Stimulated activated CD4-positive, alpha-beta T cell treated with anti-CD3 and anti-CD28 coated beads, TNF-alpha, amount 100 ng/mL, for 1 hour (primary cell): Measurements from ENCODE around the gene CST7.

Experiments
- DNase-seq, 3 donors: peaks; one replicate each; pipeline ENCODE4 v3.0.0-alpha.2; 2020; ENCODE audit warnings: low read depth in 3 of 3, low spot score in 1 of 3

CST7 gene

DNA sequence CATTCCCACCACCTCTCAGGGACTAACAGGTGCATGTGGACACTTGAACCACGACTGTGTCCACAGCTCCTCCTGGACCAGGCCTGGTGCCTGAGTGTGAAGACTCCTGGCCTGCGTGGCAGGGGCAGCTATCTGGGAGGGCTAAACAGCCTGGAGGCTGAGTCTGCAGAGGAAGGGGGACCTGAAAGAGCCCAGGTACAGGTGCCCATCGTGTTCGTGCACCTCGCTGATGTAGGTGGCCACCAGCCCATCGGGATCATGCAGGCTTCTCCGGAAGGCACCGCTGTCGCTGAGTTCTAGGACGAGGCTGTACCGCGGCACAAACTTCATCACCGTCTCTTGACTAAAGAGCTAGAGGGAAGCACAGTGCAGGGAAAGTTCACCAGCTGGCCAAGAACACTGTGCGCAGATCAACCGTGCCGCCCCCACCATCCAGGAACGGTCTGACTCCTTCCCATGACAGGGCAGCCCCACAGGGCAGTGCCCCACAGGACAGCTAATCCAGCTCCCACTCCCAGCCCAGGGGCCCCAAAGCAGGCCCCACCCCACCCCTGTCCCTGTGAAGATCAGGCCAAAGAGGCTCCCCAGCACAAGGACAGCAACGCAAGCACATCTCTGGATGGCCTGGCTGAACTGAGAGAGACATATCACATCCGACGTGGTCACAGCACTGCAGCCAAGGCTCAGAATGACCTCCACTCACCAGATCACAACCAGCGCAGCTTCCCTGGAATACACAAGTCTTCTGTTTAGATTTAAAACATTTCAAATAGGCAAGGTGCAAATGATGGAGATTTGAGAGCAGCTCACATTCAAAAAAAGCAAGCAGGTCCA is 14.8 kb downstream of the CST7 start:
- DNase-seq = no peak

DNA sequence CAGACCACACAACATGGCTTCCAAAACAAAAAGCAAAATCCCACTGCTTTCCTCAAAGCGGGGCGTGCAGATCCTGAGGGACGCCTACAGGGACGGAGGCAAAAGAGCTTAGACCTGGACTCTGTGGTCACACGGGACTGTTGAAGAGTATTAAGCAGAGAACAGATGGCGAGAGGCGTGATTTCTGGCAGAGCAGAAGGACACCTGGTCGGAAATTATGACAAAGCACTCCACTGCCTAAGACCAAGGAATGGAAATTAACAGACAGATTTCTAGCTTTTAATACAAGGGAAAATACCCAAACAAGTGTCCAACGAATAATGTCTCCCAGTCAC is 15.4 kb downstream of the CST7 start:
- DNase-seq = no peak

DNA sequence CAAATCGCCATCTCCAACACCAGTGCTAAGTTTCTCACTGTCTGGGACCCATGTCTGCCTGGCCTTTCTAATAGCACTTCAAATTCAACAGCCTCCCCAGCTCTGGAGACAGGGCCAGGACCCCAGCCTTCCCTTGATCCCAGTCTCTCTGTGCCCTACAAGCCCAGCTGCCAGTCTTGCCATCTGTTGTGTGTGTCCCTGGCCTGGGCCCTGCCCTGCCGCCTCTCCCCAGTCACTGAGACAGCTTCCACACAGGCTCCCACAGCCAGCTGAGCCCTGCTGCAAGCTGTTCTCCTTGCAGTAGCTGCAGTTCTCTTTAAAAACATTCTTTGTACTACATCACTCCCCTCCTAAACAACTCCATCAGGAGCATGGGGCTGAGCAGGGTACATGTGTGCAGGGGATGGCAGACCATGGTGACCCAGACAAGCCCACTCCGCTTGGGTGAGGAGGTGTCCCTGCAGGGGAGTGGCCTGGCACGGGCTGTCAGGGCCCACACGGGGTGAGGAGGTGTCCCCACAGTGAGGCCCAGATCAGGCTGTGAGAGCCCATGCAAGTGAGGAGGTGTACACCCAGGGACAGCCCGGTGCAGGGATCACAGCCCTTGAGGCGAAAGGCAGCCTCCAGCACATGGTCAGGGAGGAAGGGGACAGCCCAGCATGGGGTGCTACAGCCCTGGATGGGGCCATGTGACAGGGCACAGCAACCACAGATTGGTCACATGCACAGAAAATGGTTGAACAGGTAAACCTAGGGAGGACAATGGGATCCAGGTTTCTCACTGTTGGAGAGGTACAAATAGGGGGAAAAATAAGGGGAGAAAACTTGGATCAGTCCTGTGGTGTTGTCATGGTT is 16.2 kb downstream of the CST7 start:
- no peak for DNase-seq

DNA sequence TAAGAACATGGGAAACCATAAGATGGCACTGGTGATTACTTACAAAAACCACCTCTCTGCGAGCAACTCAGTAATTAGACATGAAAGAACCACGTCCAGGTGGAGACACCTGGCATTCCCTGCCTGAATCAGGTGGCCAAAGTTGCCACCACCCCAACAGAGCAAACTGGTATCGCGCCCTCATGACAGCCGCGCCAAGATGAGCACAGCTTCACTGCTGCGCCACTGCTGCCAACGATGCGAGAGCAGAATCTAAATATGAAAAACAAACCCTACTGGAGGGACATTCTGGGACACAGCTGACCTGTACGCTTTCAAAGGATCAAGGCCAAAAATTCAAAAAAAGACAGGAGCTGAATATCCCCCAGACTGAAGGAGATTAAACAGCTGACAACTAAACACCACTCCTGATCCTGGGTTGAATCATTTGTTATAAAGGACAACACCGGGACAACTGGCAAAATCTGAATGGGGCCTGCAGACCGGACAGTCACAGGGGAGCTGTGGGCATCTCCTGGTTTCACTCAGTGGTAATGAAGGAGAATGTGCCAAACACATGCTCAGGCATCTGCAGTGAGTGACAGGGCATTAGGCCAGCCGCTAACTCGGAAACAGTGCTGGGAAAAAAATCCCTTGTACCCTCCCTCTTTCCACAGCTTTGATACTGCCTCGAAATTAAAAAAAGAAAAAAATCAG is 17.4 kb downstream of the CST7 start:
- DNase-seq = no peak

DNA sequence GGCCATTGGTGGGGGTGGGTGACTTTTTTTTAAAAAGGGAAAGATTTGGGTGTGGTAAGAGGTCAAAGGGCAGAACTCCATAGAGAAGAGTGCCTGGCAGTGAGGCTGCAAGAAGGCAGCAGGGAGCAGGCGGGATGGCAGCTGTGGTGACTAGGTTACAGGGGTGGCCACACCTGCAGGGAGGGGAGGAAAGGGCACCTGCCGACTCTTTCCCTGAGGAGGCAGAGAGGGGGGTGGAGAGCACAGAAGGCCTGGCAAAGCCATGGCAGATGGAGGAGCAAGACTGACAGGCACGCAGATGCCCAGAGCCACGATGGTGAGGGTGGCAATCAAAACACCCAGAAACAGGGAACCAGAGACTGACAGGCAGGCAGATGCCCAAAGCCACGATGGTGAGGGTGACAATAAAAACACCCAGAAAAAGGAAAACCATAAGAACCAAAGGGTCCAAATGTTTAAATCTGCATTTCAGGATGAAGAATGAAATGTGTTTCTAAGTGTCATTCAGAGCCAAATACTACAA is 19.3 kb downstream of the CST7 start:
- DNase-seq = no peak

DNA sequence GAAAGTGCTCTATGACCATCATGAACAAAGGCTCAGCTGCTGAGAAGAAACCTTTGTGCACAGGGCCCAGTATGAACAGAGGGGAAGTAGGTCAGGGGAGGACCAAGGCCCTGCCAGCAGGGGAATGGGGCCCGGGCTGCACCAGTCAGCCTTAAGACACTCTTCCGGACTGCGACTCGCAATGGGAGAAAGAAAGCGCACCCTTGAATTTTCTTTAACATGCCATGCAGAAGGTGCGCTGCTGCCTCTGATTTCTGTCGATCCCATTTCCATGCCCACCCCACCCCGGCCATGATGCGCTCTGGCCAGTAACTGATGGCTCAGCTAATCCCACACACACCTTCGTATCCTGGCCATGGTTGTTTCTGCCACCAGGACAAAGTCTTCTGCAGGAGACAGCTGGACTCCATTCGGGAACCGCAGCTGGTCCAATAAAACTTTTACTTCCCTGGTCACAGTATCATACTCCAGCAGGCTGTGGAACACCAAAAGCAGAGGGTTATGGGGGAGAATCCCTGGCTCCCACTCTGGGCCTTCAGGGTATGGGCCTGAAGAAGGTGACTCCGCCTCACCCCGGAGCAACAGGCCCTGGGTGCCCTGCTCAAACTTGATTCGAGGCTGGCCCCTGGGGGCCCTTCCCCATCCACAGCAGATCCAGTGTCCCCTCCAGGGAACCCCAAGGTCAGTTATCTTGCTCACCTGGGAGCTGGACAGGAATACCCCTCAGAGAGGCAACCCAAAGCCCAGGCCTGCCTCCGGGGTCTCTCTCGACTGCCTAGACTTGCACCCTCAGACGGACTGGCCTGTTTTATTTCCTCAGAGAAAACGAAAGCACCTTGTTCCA is 20.3 kb downstream of the CST7 start:
- DNase-seq = no peak

DNA sequence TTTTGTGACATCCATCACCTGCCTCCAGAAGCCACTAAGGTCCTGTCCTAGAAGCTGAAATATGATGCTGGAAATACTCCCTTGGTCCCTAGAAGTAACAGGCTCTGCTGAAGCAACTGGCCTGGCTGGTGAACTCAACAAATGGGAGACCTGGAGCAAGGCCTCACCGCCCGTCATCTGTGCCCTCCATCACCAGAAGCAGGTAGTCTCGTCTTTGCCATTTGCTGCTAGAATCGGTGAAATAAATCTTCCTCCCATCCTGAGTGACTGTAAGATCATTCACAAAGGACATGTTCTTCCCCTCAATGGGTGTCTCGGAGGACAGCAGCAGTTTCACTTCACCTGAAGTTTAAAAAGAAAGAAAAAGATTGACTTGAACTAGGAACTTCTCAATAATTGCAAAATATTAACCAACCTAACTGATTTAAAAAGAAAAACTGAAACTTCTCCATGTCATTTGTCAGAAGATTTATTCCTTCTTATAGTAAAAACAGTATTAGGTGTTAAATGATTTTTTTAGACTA is 21.0 kb downstream of the CST7 start:
- DNase-seq = no peak

DNA sequence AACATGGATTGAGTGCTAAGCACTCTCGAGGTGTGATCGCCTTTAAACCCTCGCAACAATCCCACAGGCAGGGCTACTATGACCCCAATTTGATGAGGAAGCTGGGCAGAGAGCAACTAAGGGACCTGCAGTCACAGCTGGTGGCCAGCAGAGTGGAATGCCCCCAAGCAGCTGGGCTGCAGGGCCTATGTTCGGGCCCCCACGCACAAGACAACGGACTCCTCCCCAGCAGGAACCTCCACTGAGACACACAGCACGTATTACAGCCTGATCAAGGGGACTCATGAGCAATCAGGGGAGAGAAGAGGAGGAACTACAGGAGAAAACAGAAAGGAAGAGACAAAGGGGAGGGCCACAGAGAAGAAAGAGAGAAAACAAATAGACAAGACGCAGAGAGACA is 21.7 kb downstream of the CST7 start:
- no peak for DNase-seq

DNA sequence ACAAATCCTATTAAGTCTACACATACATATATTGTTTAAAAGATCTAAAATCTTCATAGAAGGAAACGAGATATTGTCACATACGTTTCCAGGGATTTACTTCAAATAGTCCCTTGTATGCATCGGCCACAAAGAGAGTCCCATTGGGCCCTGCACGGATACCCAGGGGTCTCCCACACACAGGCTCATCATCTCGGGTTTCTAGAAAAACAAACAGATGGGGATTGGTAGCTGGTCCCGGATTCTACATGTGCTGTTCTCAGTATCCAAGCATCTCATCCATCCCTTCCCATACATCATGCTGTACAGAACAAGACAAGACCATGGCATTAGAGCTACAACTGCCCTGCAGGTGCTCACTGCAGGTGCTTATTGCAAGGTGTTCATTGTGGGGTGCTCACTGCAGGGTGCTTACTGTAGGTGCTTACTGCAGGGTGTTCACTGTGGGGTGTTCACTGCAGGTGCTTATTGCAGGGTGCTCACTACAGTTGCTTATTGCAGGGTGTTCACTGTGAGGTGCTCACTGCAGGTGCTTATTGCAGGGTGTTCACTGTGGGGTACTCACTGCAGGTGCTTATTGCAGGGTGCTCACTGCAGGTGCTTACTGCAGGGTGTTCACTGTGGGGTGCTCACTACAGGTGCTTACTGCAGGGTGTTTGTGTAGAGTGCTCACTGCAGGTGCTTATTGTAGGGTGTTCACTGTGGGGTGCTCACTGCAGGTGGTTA is 22.5 kb downstream of the CST7 start:
- DNase-seq = no peak

DNA sequence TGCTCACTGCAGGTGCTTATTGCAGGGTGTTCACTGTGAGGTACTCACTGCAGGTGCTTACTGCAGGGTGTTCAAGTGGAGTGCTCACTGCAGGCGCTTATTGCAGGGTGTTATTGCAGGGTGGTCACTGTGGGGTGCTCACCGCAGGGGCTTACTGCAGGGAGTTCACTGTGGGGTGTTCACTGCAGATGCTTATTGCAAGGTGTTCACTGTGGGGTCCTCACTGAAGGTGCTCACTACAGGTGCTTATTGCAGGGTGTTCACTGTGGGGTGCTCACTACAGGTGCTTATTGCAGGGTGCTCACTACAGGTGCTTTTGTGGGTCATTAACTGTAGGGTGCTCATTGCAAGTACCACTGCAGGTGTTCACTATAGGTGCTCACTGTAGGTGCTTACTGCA is 23.3 kb downstream of the CST7 start:
- DNase-seq = no peak

DNA sequence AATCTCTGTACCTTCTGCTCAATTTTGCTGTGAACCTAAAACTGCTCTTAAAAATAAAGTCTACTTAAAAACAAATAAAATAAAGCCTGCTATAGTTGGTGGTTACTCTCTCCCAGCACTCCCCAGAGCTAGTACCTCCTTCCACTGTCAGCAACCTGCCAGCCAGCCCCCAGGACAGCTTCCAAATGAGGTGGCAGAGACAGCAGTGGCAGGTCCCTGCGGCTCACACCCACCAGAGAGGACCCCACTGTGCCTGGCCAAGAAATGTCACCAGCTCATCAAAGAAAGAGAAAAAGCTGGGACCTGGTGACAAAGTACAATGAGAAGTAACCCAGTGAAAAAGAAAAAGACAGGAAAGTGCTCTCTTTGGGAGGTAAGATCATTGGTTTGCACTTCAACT is 28.3 kb downstream of the CST7 start:
- DNase-seq = no peak

DNA sequence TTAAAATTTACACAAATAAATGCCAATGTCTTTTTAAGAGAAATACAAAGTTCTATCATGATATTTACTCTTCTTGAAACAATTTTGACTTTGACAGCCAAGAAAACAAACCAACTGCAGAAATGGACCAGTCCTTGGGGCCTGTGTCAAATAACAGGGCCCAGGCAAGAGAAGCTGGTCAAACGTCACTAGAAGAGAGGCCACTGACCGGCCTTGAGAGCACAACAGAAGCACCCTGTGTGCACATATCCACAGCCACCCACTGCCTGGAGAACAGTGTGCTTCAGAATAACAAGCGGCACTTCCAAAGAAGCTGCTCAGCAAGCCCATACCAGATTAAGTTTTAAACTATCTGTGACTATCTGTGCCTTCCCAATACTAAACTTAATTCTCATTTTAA is 28.7 kb downstream of the CST7 start:
- DNase-seq = no peak

DNA sequence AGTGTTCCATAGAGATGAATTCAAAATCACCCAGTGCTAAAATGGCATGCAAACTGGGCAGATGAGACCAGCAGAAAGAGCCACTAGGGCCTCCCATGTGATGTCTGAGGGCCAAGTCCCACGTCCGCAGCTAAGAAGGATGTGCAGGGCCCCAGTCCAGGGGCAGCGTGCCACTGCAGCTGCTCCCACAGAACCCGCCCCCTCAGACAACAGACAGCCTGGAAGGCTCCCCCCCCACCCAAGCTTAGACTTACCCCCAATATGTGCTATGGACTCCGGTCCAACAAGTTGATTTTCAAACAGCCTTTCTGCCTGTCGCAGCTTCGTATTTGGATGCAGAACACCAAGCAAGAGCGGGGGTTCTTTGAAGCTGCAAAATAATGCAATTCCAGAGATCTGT is 29.4 kb downstream of the CST7 start:
- no peak for DNase-seq

DNA sequence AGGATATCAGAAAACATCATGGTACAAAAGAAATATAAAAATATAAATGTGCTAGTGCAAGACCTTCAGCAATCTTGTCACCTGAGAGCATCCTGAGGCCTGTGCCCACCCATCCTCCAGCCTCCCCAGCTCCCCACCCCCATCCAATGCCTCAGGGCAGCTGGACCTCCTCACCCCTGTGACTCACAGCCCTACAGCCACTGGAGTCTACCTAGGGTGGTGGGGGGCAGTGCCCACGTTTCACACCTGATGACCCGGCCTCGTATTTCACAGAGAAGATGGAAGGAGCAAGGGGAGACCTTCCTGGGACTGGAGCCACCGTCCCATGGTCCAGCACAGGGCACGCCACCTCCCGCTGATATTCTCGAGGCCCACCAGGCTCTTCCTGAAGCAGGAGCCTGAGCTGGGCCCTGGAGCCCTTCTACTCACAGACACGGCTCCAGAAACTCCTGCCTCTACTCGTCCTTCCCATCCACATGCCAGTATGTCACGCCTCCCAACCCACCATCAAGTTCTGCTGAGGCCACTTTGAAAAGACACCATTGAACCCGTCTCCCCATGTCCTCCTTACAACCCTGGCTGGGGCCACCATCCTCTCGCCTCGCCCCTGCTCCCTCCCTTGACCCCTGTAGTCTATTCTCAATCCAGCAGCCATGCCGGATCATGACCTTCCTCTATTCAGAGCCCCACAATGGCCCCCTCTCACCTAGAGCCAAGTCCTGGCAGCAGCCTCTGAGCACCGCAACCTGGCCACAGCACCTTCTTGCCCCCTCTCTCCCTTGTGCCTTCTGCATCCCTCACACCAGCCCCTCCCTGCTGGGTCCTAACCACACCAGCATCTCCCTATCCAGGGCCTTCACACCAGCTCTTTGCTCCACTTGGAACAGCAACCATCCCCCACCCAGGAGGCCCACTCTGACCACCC is 30.2 kb downstream of the CST7 start:
- DNase-seq = no peak

DNA sequence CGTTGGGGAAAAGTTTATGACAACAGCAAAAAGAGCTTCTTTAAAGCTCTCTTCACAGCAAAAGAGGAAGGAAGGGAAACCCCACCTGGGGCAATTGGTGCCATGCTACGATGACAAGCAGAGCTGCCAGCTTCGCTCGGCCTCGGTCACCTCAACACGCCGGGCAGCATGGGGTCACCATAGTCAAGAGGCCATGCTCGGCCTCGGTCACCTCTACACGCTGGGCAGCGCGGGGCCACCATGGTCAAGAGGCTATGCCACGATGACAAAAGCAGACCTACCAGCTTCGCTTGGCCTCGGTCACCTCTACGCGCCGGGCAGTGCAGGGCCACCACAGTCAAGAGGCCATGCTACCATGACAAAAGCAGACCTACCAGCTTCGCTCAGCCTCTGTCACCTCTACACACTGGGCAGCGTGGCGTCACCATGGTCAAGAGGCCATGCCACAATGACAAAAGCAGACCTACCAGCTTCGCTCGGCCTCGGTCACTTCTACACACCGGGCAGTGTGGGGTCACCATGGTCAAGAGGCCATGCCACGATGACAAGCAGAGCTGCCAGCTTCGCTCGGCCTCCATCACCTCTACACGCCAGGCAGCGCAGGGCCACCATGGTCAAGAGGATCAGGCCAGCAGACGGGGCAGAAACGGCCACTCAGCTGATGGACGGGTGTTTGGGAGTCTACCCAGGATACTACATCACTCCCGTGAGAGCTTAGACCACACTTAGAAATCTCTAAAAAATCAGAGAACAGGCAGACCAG is 31.4 kb downstream of the CST7 start:
- DNase-seq = no peak

DNA sequence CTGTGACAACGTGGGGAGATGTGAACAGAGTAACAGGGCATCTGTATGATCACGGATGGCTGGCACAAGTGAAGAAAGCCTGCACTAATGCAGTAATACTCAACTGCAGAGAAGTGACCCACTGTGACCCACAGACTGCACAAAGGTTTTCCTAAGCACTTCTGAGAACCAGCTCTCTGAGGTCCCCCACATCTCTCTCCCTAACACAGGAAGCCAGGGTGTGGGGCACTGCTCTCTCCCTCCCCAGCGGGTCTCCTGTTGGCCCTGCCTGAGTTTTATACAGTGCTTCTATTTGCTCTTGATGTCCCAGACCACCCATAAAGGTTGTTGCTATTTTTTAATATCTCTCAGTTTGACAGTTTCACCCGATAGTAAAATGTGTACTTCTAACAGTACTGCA is 32.2 kb downstream of the CST7 start:
- no peak for DNase-seq

DNA sequence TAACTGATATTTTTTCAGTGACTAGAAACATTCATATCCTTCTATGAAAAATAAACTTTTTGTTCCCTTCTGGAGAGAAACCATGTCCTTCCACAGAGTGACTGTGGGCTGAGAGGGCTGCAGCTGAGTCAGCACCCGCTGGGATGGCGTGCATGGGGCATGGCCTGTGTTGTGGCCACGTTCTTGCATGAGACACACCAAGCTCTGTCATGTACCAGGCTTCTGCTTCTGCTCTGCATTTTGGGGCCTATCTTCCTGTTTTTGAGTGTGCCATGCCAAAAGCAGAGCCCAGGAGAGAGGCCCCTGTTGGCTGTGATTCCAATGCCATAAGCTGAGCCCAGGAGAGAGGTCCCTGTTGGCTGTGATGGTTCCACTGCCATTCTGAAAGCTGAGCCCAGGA is 32.7 kb downstream of the CST7 start:
- no peak for DNase-seq

DNA sequence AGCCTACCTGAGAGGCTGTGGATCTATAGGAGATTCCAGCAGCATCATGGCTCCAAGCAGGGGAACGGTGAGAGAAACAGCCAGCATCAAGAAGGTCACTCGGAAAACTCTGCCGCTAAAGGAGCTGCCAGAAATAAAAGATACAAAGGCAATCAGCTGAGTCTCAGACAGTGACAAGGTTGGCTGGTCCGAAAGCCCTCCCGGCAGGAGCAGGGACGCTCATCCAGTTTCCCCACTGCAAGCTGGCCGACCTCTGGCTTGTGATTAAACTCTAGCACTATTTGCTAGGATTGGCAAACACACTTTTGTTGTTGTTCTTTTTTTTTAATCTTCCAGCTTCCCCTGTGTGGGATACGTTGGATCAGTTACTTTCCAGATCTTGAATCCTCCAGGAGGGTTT is 34.8 kb downstream of the CST7 start:
- DNase-seq = no peak
